ENCODE measurements around the gene NRIP3.

- TF ChIP-seq POLR2A (IDR thresholded peaks at IDR 0.05) (no peak), CTCF (IDR thresholded peaks at IDR 0.05) (no peak)
Observed at GRCh38 chr11:9052316-9052715, 48.5 kb upstream of the NRIP3 start.
